HG03108 (cell line): ENCODE results near the gene MICAL2.
A peak's percentile ranks its signal among the peaks of the same experiment; 100 is the strongest.

Source experiments
- ATAC-seq: cut with Tn5 transposase; IDR thresholded peaks from one replicate; pipeline ENCODE4 v1.9.1; 2021; ENCODE audit warnings: moderate library complexity; ENCODE audit not compliant: unreplicated experiment

Gene MICAL2

GRCh38 chr11:12223771-12224536, 113.6 kb downstream of the MICAL2 start:
- ATAC-seq = no peak

DNA sequence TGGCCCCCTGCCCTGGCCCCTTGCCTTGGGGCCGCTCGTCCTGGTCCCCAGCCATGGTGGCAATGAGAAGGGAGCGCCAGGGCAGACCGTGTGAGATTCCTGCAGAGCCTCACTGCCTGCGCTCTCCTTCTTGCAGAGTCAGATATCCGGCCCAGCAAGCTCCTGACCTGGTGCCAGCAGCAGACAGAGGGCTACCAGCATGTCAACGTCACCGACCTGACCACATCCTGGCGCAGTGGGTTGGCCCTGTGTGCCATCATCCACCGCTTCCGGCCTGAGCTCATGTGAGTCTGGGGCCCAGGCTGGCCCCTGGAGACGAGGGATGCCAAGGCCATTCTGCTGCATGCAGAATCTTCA, 114.1 kb downstream of the MICAL2 start:
- peak; percentile 98 for ATAC-seq

GRCh38 chr11:12225046-12225739, 114.8 kb downstream of the MICAL2 start:
- no peak for ATAC-seq

DNA sequence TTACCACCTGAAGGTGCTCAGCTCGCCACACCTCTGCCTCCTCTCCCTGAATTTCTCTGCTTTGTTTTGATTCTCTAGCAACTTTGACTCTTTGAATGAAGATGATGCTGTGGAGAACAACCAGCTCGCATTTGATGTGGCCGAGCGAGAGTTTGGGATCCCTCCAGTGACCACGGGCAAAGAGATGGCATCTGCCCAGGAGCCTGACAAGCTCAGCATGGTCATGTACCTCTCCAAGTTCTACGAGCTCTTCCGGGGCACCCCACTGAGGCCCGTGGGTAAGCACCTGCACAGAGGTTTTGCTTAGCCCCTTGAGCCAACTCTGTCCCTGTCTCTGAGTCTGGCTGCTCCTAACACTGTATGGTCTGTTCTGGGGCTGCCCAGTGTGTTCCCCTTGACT, 115.7 kb downstream of the MICAL2 start:
- ATAC-seq = no peak

GRCh38 chr11:12229450-12230229, 119.2 kb downstream of the MICAL2 start:
- no peak for ATAC-seq

- ATAC-seq = no peak
Measured at GRCh38 chr11:12232160-12232559, 121.8 kb downstream of the MICAL2 start.

GRCh38 chr11:12232817-12233601, 122.6 kb downstream of the MICAL2 start:
- ATAC-seq = no peak

- ATAC-seq = no peak
Measured at GRCh38 chr11:12233602-12233925, 123.2 kb downstream of the MICAL2 start.

GRCh38 chr11:12234221-12234620, 123.8 kb downstream of the MICAL2 start:
- ATAC-seq = no peak

DNA sequence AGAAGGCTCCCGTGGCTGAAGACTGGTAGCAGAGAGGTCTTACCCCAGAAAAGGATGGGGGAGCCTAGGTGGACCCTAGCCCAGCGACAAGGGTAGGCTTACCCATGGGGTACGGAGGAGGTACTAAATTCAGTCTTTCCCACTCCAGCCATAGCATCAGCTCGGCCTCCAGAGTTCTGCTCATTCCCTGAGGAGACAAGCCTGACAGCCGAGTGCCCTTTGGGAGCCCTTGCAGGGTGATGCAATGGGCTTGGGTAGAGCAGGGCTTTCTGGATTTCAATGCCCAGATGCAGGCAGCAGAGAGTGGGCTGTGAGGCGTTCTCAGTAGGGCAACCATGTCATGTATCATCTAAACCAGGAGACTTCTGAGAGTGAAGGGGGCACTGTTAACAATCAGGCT, 124.7 kb downstream of the MICAL2 start:
- ATAC-seq = no peak

DNA sequence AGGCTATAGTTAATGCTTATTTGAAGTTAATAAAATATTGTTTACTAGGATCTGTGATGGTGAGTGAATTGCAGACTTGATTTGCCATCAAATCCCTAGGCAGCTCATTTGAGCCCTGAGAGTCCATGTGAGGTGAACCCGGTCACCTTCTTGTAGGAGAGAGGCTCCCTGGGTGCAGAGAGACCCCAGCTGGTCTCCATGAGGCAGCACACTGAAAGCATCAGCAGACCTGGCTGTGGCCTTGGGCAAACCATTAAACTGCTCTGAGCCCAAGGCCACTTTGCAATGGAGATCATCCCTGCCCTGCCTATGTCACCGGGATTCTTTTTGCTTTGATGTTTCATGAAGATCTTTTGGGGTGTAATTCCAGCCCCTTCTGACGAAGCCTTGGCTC, 125.2 kb downstream of the MICAL2 start:
- ATAC-seq = no peak

GRCh38 chr11:12235947-12236743, 125.8 kb downstream of the MICAL2 start:
- ATAC-seq = peak; percentile 78

DNA sequence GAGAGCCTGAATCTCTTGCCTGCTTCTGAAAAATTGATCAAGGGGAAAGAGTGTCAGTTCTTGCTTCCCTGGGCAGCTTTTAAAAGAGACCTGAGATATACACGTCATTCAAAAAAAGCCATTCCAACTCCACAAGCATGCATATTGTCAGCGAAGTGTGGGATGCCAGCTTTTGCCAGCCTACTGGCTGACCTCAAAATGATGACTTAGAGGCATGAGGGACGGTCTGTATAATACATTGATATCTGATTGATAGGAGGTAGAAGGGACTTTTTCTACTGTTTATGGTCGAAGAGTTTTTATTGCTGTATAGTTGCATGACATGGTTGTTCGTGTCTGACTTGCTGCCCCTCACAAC, 126.3 kb downstream of the MICAL2 start:
- no peak for ATAC-seq

- ATAC-seq = no peak
Measured at GRCh38 chr11:12237381-12237784, 127.0 kb downstream of the MICAL2 start.

DNA sequence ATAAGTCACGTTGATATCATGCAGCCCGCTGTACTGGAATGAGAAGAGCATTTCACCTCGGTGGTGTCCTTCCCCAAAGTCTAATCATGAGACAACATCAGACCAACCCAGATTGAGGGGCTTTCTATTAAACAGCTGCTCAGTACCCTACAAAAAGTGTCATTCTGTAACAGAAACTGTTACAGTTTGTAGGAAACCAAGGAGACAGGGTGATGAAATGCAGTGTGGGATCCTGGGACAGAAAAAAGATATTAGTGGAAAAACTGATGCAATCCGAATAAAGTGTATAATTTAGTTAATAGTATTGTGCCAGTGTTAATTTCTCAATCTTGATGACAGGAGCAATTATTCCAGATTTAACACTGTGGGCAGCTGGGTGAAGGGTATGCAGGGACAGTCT, 128.0 kb downstream of the MICAL2 start:
- ATAC-seq = no peak

- no peak for ATAC-seq
Measured at GRCh38 chr11:12239396-12239795, 129.0 kb downstream of the MICAL2 start.

GRCh38 chr11:12239804-12240371, 129.5 kb downstream of the MICAL2 start:
- ATAC-seq = no peak

DNA sequence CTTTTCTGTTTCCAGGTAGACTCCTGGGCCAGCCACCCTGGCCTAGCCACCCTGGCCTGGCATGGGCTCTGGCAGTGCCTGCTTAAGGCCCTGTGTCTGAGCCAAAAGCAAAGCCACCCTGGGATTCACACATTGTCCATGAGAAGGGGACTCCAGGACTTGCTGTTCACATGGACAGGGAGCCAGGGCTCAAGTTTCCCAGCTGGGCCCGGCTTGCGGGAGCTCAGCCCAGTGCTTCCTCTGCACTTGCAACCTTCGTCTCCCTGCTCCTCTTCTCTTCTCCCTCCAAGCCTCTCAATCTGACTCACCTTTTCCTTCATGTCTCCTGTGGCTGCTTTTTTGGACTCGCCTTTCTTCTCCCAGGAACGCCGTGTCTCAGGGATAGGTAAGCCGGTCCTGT, 130.3 kb downstream of the MICAL2 start:
- ATAC-seq = no peak

DNA sequence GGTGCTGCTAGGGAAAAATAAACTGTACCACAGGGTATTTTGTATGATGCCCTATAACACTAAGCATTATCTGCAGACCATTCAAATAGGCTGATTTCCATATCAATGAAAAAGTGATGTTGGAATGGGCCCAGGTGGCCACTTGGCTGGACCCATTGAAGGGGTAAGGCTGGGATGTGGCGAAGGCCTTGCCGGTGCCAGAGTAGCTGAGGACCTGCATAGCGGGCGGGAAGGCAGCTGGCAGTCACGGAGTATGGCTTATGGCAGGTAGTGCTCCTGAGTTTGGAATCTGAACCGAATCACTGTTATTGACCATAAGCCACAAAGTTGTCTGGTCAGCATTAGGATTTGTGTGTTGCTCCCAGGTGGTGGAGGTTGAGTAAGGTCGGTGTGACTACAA, 131.0 kb downstream of the MICAL2 start:
- no peak for ATAC-seq

- ATAC-seq = no peak
Measured at GRCh38 chr11:12241971-12242672, 131.7 kb downstream of the MICAL2 start.
